Measurements from ENCODE around the gene ST6GALNAC6. TPM values are rescaled to one million over a fixed set of nuclear protein-coding genes. Genes with fewer than 3 reads are reported as not detected.
A peak's percentile ranks its signal among the peaks of the same experiment; 100 is the strongest.

The ST6GALNAC6 gene
- total RNA-seq, 2 experiments from 2014 or later: 93.1 to 97.5 TPM

- Histone ChIP-seq H3K27me3 (ENCODE audit: control insufficient read depth in 1 of 2, insufficient read depth in 2 of 2, low read length in 2 of 2) (peaks cover 0 to 8% of the 10 kb centered on the region in 2 experiments), H3K27ac (ENCODE audit: low read depth in 1 of 2, low read length in 2 of 2) (no peak within 1 kb of the TSS), H3K9me3 (ENCODE audit: control insufficient read depth in 1 of 2, insufficient read depth in 1 of 2, low read length in 2 of 2) (no peaks in the 10 kb centered on the region), H3K36me3 (ENCODE audit: insufficient read depth, low read length) (no peaks in the 10 kb centered on the region), H3K4me3 (ENCODE audit: low read length) (peak within 1 kb of the TSS; percentile 49), H3K4me1 (ENCODE audit: insufficient read depth, low read length) (peaks cover 62% of the 10 kb centered on the region)
- Mint-ChIP-seq H3K4me3 (peak within 1 kb of the TSS; percentile 86), H3K9me3 (no peaks in the 10 kb centered on the region), H3K27me3 (no peaks in the 10 kb centered on the region), H3K27ac (peak within 1 kb of the TSS; percentile 49), H3K4me1 (ENCODE audit: low read depth) (peaks cover 47% of the 10 kb centered on the region), H3K36me3 (ENCODE audit: low read depth) (no peaks in the 10 kb centered on the region)
- ATAC-seq (ENCODE audit: poor library complexity) (peak; percentile 58), DNase-seq (peak; percentile 46 to 86 (median 62))
- intact Hi-C loops (cut with DNase I, micrococcal nuclease): loop anchor here in 1 of 2 experiments (10.0 kb wide), 1 partner anchor 1714 kb away; the partner anchor contains the start of gene ASB6
- no peak for TF ChIP-seq CTCF (IDR thresholded peaks at IDR 0.05)
- CTCF ChIA-PET: interaction anchor here (1.2 to 1.5 kb wide), 2 partner anchors 12 to 187 kb away, joined by 3 to 4 read pairs; no protein-coding TSS in a partner anchor
- POLR2A ChIA-PET: interaction anchor here (0.6 to 2.4 kb wide), 13 partner anchors 8 to 195 kb away, joined by 3 to 7 read pairs (median 4); partner anchors contain the start of genes CDK9, NAIF1, ST6GALNAC6 and TOR2A
These were observed 31.1 kb upstream of the ST6GALNAC6 start, which contains the start of gene PIP5KL1 for GRCh38 chr9:127930231-127931091. Gene PIP5KL1, minus strand, starts transcription at chr9:127930777. Its CDS starts 25 bp downstream, at chr9:127930752.

GRCh38 chr9:127929625-127929979, 30.2 kb upstream of the ST6GALNAC6 start:
- Histone ChIP-seq H3K36me3 (ENCODE audit: insufficient read depth, low read length) (no peaks in the 10 kb centered on the region), H3K4me1 (ENCODE audit: insufficient read depth, low read length) (peaks cover 54% of the 10 kb centered on the region), H3K4me3 (ENCODE audit: low read length) (no peak overlapping the region), H3K9me3 (ENCODE audit: control insufficient read depth in 1 of 2, insufficient read depth in 1 of 2, low read length in 2 of 2) (no peaks in the 10 kb centered on the region), H3K27ac (ENCODE audit: low read depth in 1 of 2, low read length in 2 of 2) (no peak overlapping the region), H3K27me3 (ENCODE audit: control insufficient read depth in 1 of 2, insufficient read depth in 2 of 2, low read length in 2 of 2) (peaks cover 0 to 8% of the 10 kb centered on the region in 2 experiments)
- no peak for DNase-seq
- peak overlapping the region; percentile 79 for H3K4me3 Mint-ChIP-seq
- peaks cover 39% of the 10 kb centered on the region for H3K4me1 Mint-ChIP-seq (ENCODE audit: low read depth)
- ChIA-PET CTCF (interaction anchor here (1.0 to 1.5 kb wide), 3 partner anchors 13 to 188 kb away, joined by 3 to 4 read pairs (median 3); no protein-coding TSS in a partner anchor), POLR2A (interaction anchor here (0.6 to 2.4 kb wide), 10 partner anchors 9 to 194 kb away, joined by 3 to 7 read pairs (median 4); partner anchors contain the start of genes NAIF1 and TOR2A)
- no peak for ATAC-seq (ENCODE audit: poor library complexity)
- H3K27ac Mint-ChIP-seq: peak overlapping the region; percentile 49
- TF ChIP-seq CTCF (IDR thresholded peaks at IDR 0.05): no peak
- H3K9me3 Mint-ChIP-seq: no peaks in the 10 kb centered on the region
- H3K36me3 Mint-ChIP-seq (ENCODE audit: low read depth): no peaks in the 10 kb centered on the region
- intact Hi-C loops (cut with DNase I, micrococcal nuclease): no loop called here
- peaks cover 4% of the 10 kb centered on the region for H3K27me3 Mint-ChIP-seq

GRCh38 chr9:127928676-127929624, 29.5 kb upstream of the ST6GALNAC6 start:
- Mint-ChIP-seq H3K4me3 (peak overlapping the region; percentile 42), H3K4me1 (ENCODE audit: low read depth) (peaks cover 34% of the 10 kb centered on the region), H3K9me3 (no peaks in the 10 kb centered on the region), H3K36me3 (ENCODE audit: low read depth) (no peaks in the 10 kb centered on the region), H3K27me3 (peaks cover 4% of the 10 kb centered on the region), H3K27ac (peak overlapping the region; percentile 49)
- no peak for TF ChIP-seq CTCF (IDR thresholded peaks at IDR 0.05)
- intact Hi-C loops (cut with DNase I, micrococcal nuclease): no loop called here
- no peak overlapping the region for H3K4me3 ChIP-seq (ENCODE audit: low read length)
- DNase-seq: no peak
- H3K9me3 ChIP-seq (ENCODE audit: control insufficient read depth in 1 of 2, insufficient read depth in 1 of 2, low read length in 2 of 2): no peaks in the 10 kb centered on the region
- no peak for ATAC-seq (ENCODE audit: poor library complexity)
- H3K36me3 ChIP-seq (ENCODE audit: insufficient read depth, low read length): no peaks in the 10 kb centered on the region
- H3K4me1 ChIP-seq (ENCODE audit: insufficient read depth, low read length): peaks cover 52% of the 10 kb centered on the region
- ChIA-PET CTCF (interaction anchor here (0.9 to 1.4 kb wide), 3 partner anchors 14 to 194 kb away, joined by 3 to 4 read pairs (median 3); partner anchors contain the start of gene TOR2A), POLR2A (interaction anchor here (0.6 to 2.4 kb wide), 4 partner anchors 14 to 102 kb away, joined by 3 to 7 read pairs (median 4); no protein-coding TSS in a partner anchor)
- H3K27ac ChIP-seq (ENCODE audit: low read depth in 1 of 2, low read length in 2 of 2): no peak overlapping the region
- H3K27me3 ChIP-seq (ENCODE audit: control insufficient read depth in 1 of 2, insufficient read depth in 2 of 2, low read length in 2 of 2): peaks cover 0 to 8% of the 10 kb centered on the region in 2 experiments

All from CD4-positive, alpha-beta T cell (primary cell).